Measurements from ENCODE around the gene TNNC2.

Gene TNNC2

GRCh38 chr20:45859916-45860315, 32.8 kb upstream of the TNNC2 start:
- no CpG with 5 or more reads among the region's 5 CpGs for WGBS (ENCODE audit: extremely low coverage, insufficient coverage, low lambda C conversion rate)
- Histone ChIP-seq H4K5ac (ENCODE audit: low read length) (no peak overlapping the region), H3K79me2 (ENCODE audit: control insufficient read depth, insufficient read depth, low read length) (peaks cover 2% of the 10 kb centered on the region), H3K4me3 (ENCODE audit: low read length) (no peak overlapping the region), H3K4me2 (ENCODE audit: low read length) (no peak overlapping the region), H3K36me3 (ENCODE audit: control insufficient read depth, insufficient read depth, low read length) (no peaks in the 10 kb centered on the region), H3K4ac (ENCODE audit: low read depth, low read length) (no peak overlapping the region), H2BK120ac (ENCODE audit: low read depth, low read length) (no peak overlapping the region), H2BK15ac (replicated peaks; ENCODE audit: low read depth) (no peak overlapping the region), H3K23ac (ENCODE audit: low read length) (no peak overlapping the region), H2AK5ac (ENCODE audit: low read length) (no peak overlapping the region), H3K27me3 (ENCODE audit: insufficient read depth, low read length, poor library complexity) (no peaks in the 10 kb centered on the region), H3K56ac (ENCODE audit: low read length) (no peak overlapping the region), H2BK5ac (ENCODE audit: low read length) (no peak overlapping the region), H3K9ac (ENCODE audit: low read length) (no peak overlapping the region), H4K8ac (ENCODE audit: low read depth, low read length) (no peak overlapping the region), H3K4me1 (ENCODE audit: control insufficient read depth, low read depth, low read length) (no peaks in the 10 kb centered on the region), H3K27ac (ENCODE audit: low read depth, low read length) (no peak overlapping the region), H3K18ac (ENCODE audit: low read length) (no peak overlapping the region), H3K79me1 (ENCODE audit: low read length) (peaks cover 3% of the 10 kb centered on the region)
- no peak for DNase-seq

GRCh38 chr20:45857882-45858216, 30.7 kb upstream of the TNNC2 start:
- Histone ChIP-seq H3K56ac (ENCODE audit: low read length) (peak overlapping the region; percentile 88), H2AK5ac (ENCODE audit: low read length) (no peak overlapping the region), H3K4me1 (ENCODE audit: control insufficient read depth, low read depth, low read length) (no peaks in the 10 kb centered on the region), H3K36me3 (ENCODE audit: control insufficient read depth, insufficient read depth, low read length) (no peaks in the 10 kb centered on the region), H3K4me3 (ENCODE audit: low read length) (peak overlapping the region; percentile 21), H2BK120ac (ENCODE audit: low read depth, low read length) (no peak overlapping the region), H2BK5ac (ENCODE audit: low read length) (peak overlapping the region; percentile 52), H3K9ac (ENCODE audit: low read length) (peak overlapping the region; percentile 72), H3K4ac (ENCODE audit: low read depth, low read length) (no peak overlapping the region), H2BK15ac (replicated peaks; ENCODE audit: low read depth) (no peak overlapping the region), H3K79me1 (ENCODE audit: low read length) (peaks cover 3% of the 10 kb centered on the region), H3K4me2 (ENCODE audit: low read length) (peak overlapping the region; percentile 82), H3K18ac (ENCODE audit: low read length) (peak overlapping the region; percentile 35), H3K27me3 (ENCODE audit: insufficient read depth, low read length, poor library complexity) (no peaks in the 10 kb centered on the region), H3K23ac (ENCODE audit: low read length) (no peak overlapping the region), H3K79me2 (ENCODE audit: control insufficient read depth, insufficient read depth, low read length) (peaks cover 2% of the 10 kb centered on the region), H4K8ac (ENCODE audit: low read depth, low read length) (peak overlapping the region; percentile 41), H4K5ac (ENCODE audit: low read length) (no peak overlapping the region), H3K27ac (ENCODE audit: low read depth, low read length) (peak overlapping the region; percentile 19)
- DNase-seq = peak; percentile 66
- WGBS (ENCODE audit: extremely low coverage, insufficient coverage, low lambda C conversion rate) = no CpG with 5 or more reads among the region's 13 CpGs

- DNase-seq = peak; percentile 100
- H2AK5ac ChIP-seq (ENCODE audit: low read length) = no peak within 1 kb of the TSS
- peak within 1 kb of the TSS; percentile 41 for H4K8ac ChIP-seq (ENCODE audit: low read depth, low read length)
- no peaks in the 10 kb centered on the region for H3K4me1 ChIP-seq (ENCODE audit: control insufficient read depth, low read depth, low read length)
- no peaks in the 10 kb centered on the region for H3K36me3 ChIP-seq (ENCODE audit: control insufficient read depth, insufficient read depth, low read length)
- no peak within 1 kb of the TSS for H3K23ac ChIP-seq (ENCODE audit: low read length)
- H2BK120ac ChIP-seq (ENCODE audit: low read depth, low read length) = no peak within 1 kb of the TSS
- H3K27ac ChIP-seq (ENCODE audit: low read depth, low read length) = peak within 1 kb of the TSS; percentile 19
- H3K56ac ChIP-seq (ENCODE audit: low read length) = peak within 1 kb of the TSS; percentile 97
- peaks cover 3% of the 10 kb centered on the region for H3K79me1 ChIP-seq (ENCODE audit: low read length)
- H3K4me3 ChIP-seq (ENCODE audit: low read length) = peak within 1 kb of the TSS; percentile 94
- peak within 1 kb of the TSS; percentile 96 for H3K4me2 ChIP-seq (ENCODE audit: low read length)
- H2BK15ac ChIP-seq (replicated peaks; ENCODE audit: low read depth) = no peak within 1 kb of the TSS
- H3K79me2 ChIP-seq (ENCODE audit: control insufficient read depth, insufficient read depth, low read length) = peaks cover 2% of the 10 kb centered on the region
- no CpG with 5 or more reads among the region's 36 CpGs for WGBS (ENCODE audit: extremely low coverage, insufficient coverage, low lambda C conversion rate)
- H2BK5ac ChIP-seq (ENCODE audit: low read length) = peak within 1 kb of the TSS; percentile 52
- no peak within 1 kb of the TSS for H3K4ac ChIP-seq (ENCODE audit: low read depth, low read length)
- no peaks in the 10 kb centered on the region for H3K27me3 ChIP-seq (ENCODE audit: insufficient read depth, low read length, poor library complexity)
- H4K5ac ChIP-seq (ENCODE audit: low read length) = no peak within 1 kb of the TSS
- H3K9ac ChIP-seq (ENCODE audit: low read length) = peak within 1 kb of the TSS; percentile 90
- peak within 1 kb of the TSS; percentile 35 for H3K18ac ChIP-seq (ENCODE audit: low read length)
Measured at GRCh38 chr20:45857114-45857881, 30.2 kb upstream of the TNNC2 start, which contains the start of the genes ACOT8 and ZSWIM3. Gene ACOT8 (minus strand): TSS chr20:45857392. CDS start chr20:45857315, 77 bp downstream. Gene ZSWIM3 (plus strand): TSS chr20:45857614. CDS start chr20:45857826, 212 bp downstream.

- Histone ChIP-seq H3K27ac (ENCODE audit: low read depth, low read length) (no peak overlapping the region), H2BK5ac (ENCODE audit: low read length) (no peak overlapping the region), H3K4me2 (ENCODE audit: low read length) (no peak overlapping the region), H3K27me3 (ENCODE audit: insufficient read depth, low read length, poor library complexity) (no peaks in the 10 kb centered on the region), H3K4ac (ENCODE audit: low read depth, low read length) (no peak overlapping the region), H2BK15ac (replicated peaks; ENCODE audit: low read depth) (no peak overlapping the region), H2BK120ac (ENCODE audit: low read depth, low read length) (no peak overlapping the region), H3K79me2 (ENCODE audit: control insufficient read depth, insufficient read depth, low read length) (peaks cover 2% of the 10 kb centered on the region), H3K23ac (ENCODE audit: low read length) (no peak overlapping the region), H3K56ac (ENCODE audit: low read length) (no peak overlapping the region), H4K8ac (ENCODE audit: low read depth, low read length) (no peak overlapping the region), H2AK5ac (ENCODE audit: low read length) (no peak overlapping the region), H3K4me3 (ENCODE audit: low read length) (no peak overlapping the region), H3K79me1 (ENCODE audit: low read length) (peaks cover 3% of the 10 kb centered on the region), H3K36me3 (ENCODE audit: control insufficient read depth, insufficient read depth, low read length) (no peaks in the 10 kb centered on the region), H3K9ac (ENCODE audit: low read length) (no peak overlapping the region), H3K18ac (ENCODE audit: low read length) (no peak overlapping the region), H3K4me1 (ENCODE audit: control insufficient read depth, low read depth, low read length) (no peaks in the 10 kb centered on the region), H4K5ac (ENCODE audit: low read length) (no peak overlapping the region)
- no CpG with 5 or more reads among the region's 2 CpGs for WGBS (ENCODE audit: extremely low coverage, insufficient coverage, low lambda C conversion rate)
- DNase-seq = no peak
Measured at GRCh38 chr20:45853484-45853883, 26.4 kb upstream of the TNNC2 start.

- Histone ChIP-seq H3K56ac (ENCODE audit: low read length) (no peak overlapping the region), H3K18ac (ENCODE audit: low read length) (no peak overlapping the region), H3K27ac (ENCODE audit: low read depth, low read length) (no peak overlapping the region), H3K79me2 (ENCODE audit: control insufficient read depth, insufficient read depth, low read length) (peaks cover 2% of the 10 kb centered on the region), H2BK5ac (ENCODE audit: low read length) (no peak overlapping the region), H3K36me3 (ENCODE audit: control insufficient read depth, insufficient read depth, low read length) (no peaks in the 10 kb centered on the region), H3K4ac (ENCODE audit: low read depth, low read length) (no peak overlapping the region), H3K4me2 (ENCODE audit: low read length) (no peak overlapping the region), H2AK5ac (ENCODE audit: low read length) (no peak overlapping the region), H3K9ac (ENCODE audit: low read length) (no peak overlapping the region), H2BK120ac (ENCODE audit: low read depth, low read length) (no peak overlapping the region), H3K27me3 (ENCODE audit: insufficient read depth, low read length, poor library complexity) (no peaks in the 10 kb centered on the region), H4K5ac (ENCODE audit: low read length) (no peak overlapping the region), H4K8ac (ENCODE audit: low read depth, low read length) (no peak overlapping the region), H3K4me3 (ENCODE audit: low read length) (no peak overlapping the region), H3K4me1 (ENCODE audit: control insufficient read depth, low read depth, low read length) (no peaks in the 10 kb centered on the region), H3K79me1 (ENCODE audit: low read length) (peaks cover 3% of the 10 kb centered on the region), H3K23ac (ENCODE audit: low read length) (no peak overlapping the region), H2BK15ac (replicated peaks; ENCODE audit: low read depth) (no peak overlapping the region)
- no CpG with 5 or more reads among the region's 6 CpGs for WGBS (ENCODE audit: extremely low coverage, insufficient coverage, low lambda C conversion rate)
- DNase-seq = no peak
Measured at GRCh38 chr20:45852326-45852725, 25.2 kb upstream of the TNNC2 start.

- Histone ChIP-seq H3K36me3 (ENCODE audit: control insufficient read depth, insufficient read depth, low read length) (no peaks in the 10 kb centered on the region), H2AK5ac (ENCODE audit: low read length) (no peak overlapping the region), H3K79me1 (ENCODE audit: low read length) (no peaks in the 10 kb centered on the region), H4K5ac (ENCODE audit: low read length) (no peak overlapping the region), H3K23ac (ENCODE audit: low read length) (no peak overlapping the region), H3K56ac (ENCODE audit: low read length) (no peak overlapping the region), H3K4me1 (ENCODE audit: control insufficient read depth, low read depth, low read length) (no peaks in the 10 kb centered on the region), H4K8ac (ENCODE audit: low read depth, low read length) (no peak overlapping the region), H2BK5ac (ENCODE audit: low read length) (no peak overlapping the region), H3K27ac (ENCODE audit: low read depth, low read length) (no peak overlapping the region), H2BK15ac (replicated peaks; ENCODE audit: low read depth) (no peak overlapping the region), H3K79me2 (ENCODE audit: control insufficient read depth, insufficient read depth, low read length) (no peaks in the 10 kb centered on the region), H3K9ac (ENCODE audit: low read length) (no peak overlapping the region), H2BK120ac (ENCODE audit: low read depth, low read length) (no peak overlapping the region), H3K4ac (ENCODE audit: low read depth, low read length) (no peak overlapping the region), H3K4me2 (ENCODE audit: low read length) (no peak overlapping the region), H3K27me3 (ENCODE audit: insufficient read depth, low read length, poor library complexity) (no peaks in the 10 kb centered on the region), H3K4me3 (ENCODE audit: low read length) (no peak overlapping the region), H3K18ac (ENCODE audit: low read length) (no peak overlapping the region)
- DNase-seq = no peak
Measured at GRCh38 chr20:45851501-45851900, 24.4 kb upstream of the TNNC2 start.
